Uterus (tissue), 2 donors: ENCODE results near the gene C16orf89.

Source experiments
- CTCF ChIP-seq, 4 experiments: fragments of 200-600 bp in 2 of 4; fragments of 450-650 bp in 2 of 4; sonication (generic) in 2 of 4; IDR thresholded peaks; one replicate each; pipeline ENCODE4 v1.5.1; 2016 to 2019; ENCODE audit warnings: antibody characterized with exemption in 4 of 4, mild to moderate bottlenecking in 2 of 4, moderate library complexity in 1 of 4
- POLR2A ChIP-seq, 2 donors: fragments of 450-650 bp; IDR thresholded peaks; one replicate each; pipeline ENCODE4 v1.6.1; 2016; ENCODE audit warnings: antibody characterized with exemption in 2 of 2, mild to moderate bottlenecking in 1 of 2, moderate library complexity in 1 of 2

- no peak for TF ChIP-seq CTCF (IDR thresholded peaks at IDR 0.05)
- no peak for TF ChIP-seq POLR2A (IDR thresholded peaks at IDR 0.05)
Observed at GRCh38 chr16:5059386-5060072, 6.2 kb downstream of the C16orf89 start.
